ENCODE results near the gene RP9.

DNA sequence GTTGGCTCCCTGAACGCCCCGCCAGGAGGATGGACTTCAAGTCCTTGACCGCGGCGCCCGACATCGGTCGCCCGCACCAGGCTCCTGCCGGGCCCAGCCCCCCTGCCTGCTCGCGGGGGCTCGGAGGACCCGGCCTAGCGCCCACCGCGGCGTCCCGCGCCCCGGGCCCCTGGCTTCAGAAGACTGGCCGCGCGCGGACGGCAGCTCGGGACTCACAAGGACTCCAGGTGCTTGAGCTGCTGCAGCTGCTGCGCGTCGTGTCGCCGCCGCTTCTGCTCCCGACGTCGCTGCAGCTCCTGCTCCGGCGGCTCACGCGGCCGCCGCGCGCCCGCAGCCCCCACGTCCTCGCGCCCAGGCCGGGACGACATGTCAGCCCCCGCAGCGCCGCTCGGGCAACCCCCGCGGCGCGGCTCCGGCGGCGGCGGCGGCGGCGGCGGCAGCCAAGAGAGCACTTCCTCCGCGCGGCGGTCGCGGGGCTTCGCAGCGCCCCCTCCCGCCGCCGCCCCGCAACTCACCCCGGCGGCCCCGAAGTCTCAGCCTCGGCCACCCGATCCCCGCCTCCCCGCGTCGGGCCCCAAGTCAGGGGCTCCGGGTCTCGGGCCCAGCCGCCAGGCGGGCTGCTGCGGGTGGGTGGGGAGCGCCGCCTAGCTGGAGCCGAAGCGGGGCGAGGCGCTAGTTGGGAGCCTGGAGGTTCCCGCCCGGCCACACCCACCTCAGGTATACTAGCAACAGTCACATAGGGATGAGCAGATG, at the start of gene RP9:
- peak; percentile 61 for TF ChIP-seq POLR2A (IDR thresholded peaks at IDR 0.05)
- peak; percentile 48 to 82 (median 64) for TF ChIP-seq CTCF (IDR thresholded peaks at IDR 0.05)

Data from right lobe of liver (tissue), 4 donors.